A549 (cell line): ENCODE results near the gene TRMT44. TPM values are rescaled to one million over a fixed set of nuclear protein-coding genes. Genes with fewer than 3 reads are reported as not detected.

Experiments
- ATAC-seq, 2 experiments: fragments of 200-7000 bp in 1 of 2; fragments of >200 bp in 1 of 2; cut with Nextera tagmentation in 1 of 2; cut with Tn5 transposase in 1 of 2; 3 replicates each; pipeline versions ENCODE4 v1.8.0 to v1.9.1; 2018 to 2020; ENCODE audit warnings: mild to moderate bottlenecking in 1 of 2, moderate library complexity in 1 of 2
- CTCF ChIA-PET: fragments of 300-600 bp; sonication (Branson Sonifier 250); formaldehyde crosslinking; extraction: SDS; loops from one replicate; lab custom pipeline; 2021; ENCODE audit warnings: antibody characterized with exemption, inconsistent platforms; lab: Yijun Ruan, JAX
- POLR2A ChIA-PET: fragments of 350-600 bp; formaldehyde crosslinking; extraction: SDS; loops from one replicate; lab custom pipeline; 2021; ENCODE audit warnings: antibody characterized with exemption, inconsistent platforms; lab: Yijun Ruan, JAX
- DNase-seq, 2 experiments: peaks; one replicate each; pipeline versions ENCODE4 v3.0.0 to v3.0.0-alpha.2; 2011 to 2016; ENCODE audit warnings: low read depth in 1 of 2, low spot score in 1 of 2
- FAIRE-seq: peaks from 2 replicates; lab custom pipeline; 2011; peaks lifted over from hg19 to GRCh38; lab: Jason Lieb, UNC
- H3K27ac ChIP-seq, 2 experiments: fragments of >200 bp; sonication (Bioruptor Twin); formaldehyde crosslinking; 3 replicates each; pipeline ENCODE4 v1.5.1; 2016 to 2017
- H3K4me1 ChIP-seq: fragments of >200 bp; sonication (Bioruptor Twin); formaldehyde crosslinking; 3 replicates; pipeline ENCODE4 v1.6.1; 2016
- H3K4me2 ChIP-seq: fragments of >200 bp; sonication (Bioruptor Twin); formaldehyde crosslinking; 3 replicates; pipeline ENCODE4 v1.6.1; 2016
- H3K4me3 ChIP-seq: fragments of >200 bp; sonication (Bioruptor Twin); formaldehyde crosslinking; 3 replicates; pipeline ENCODE4 v1.5.1; 2016
- H3K9me3 ChIP-seq: fragments of >200 bp; sonication (Bioruptor Twin); formaldehyde crosslinking; 3 replicates; pipeline ENCODE4 v1.6.1; 2016
- ATOH8 ChIP-seq: fragments of 250-450 bp; sonication (Bioruptor Pico); IDR thresholded peaks from 2 replicates; pipeline ENCODE4 v1.5.0; 2020; ENCODE audit warnings: low read depth, mild to moderate bottlenecking, moderate library complexity
- BHLHE40 ChIP-seq: IDR thresholded peaks from 2 replicates; pipeline ENCODE4 v1.6.1; 2012; ENCODE audit warnings: low read depth, low read length, inconsistent platforms
- CBX2 ChIP-seq: fragments of 200-600 bp; sonication (generic); IDR thresholded peaks from 2 replicates; pipeline ENCODE4 v1.6.1; 2016; ENCODE audit warnings: low read depth, mild to moderate bottlenecking, borderline replicate concordance
- CHD2 ChIP-seq: fragments of 150-350 bp; IDR thresholded peaks from 2 replicates; pipeline ENCODE4 v1.6.1; 2014; ENCODE audit warnings: low read length; ENCODE audit not compliant: partially characterized antibody
- EHF ChIP-seq: fragments of 250-450 bp; sonication (Bioruptor Pico); IDR thresholded peaks from 2 replicates; pipeline ENCODE4 v1.5.0; 2020; ENCODE audit warnings: mild to moderate bottlenecking
- EP300 ChIP-seq, 2 experiments: fragments of >200 bp; sonication (Bioruptor Twin); formaldehyde crosslinking; IDR thresholded peaks; 2 replicates in 1 of 2; 3 replicates in 1 of 2; pipeline ENCODE4 v1.6.1; 2016 to 2017
- FOSL2 ChIP-seq, 2 experiments: fragments of 450-650 bp in 1 of 2; fragments of >200 bp in 1 of 2; sonication (Bioruptor Twin) in 1 of 2; formaldehyde crosslinking; IDR thresholded peaks; 2 replicates each; pipeline versions ENCODE4 v1.5.0 to v1.6.1; 2016 to 2020; ENCODE audit warnings: mild to moderate bottlenecking in 1 of 2, moderate library complexity in 1 of 2
- HDAC2 ChIP-seq: fragments of 200-600 bp; sonication (generic); IDR thresholded peaks from 2 replicates; pipeline ENCODE4 v1.6.1; 2016
- HEYL ChIP-seq: fragments of 250-450 bp; sonication (Bioruptor Pico); IDR thresholded peaks from 2 replicates; pipeline ENCODE4 v1.8.0; 2021; ENCODE audit warnings: mild to moderate bottlenecking, moderate library complexity
- HMGXB4 ChIP-seq: fragments of 250-450 bp; sonication (Bioruptor Pico); IDR thresholded peaks from 2 replicates; pipeline ENCODE4 v1.5.0; 2021; ENCODE audit warnings: mild to moderate bottlenecking, moderate library complexity, borderline replicate concordance
- JUN ChIP-seq, 2 experiments: fragments of >200 bp; sonication (Bioruptor Twin); formaldehyde crosslinking; IDR thresholded peaks; 2 replicates in 1 of 2; 3 replicates in 1 of 2; pipeline ENCODE4 v1.6.1; 2016 to 2017
- MAFK ChIP-seq: fragments of 450-650 bp; IDR thresholded peaks from 2 replicates; pipeline ENCODE4 v1.6.1; 2014; ENCODE audit not compliant: partially characterized antibody
- NPAS2 ChIP-seq: fragments of 250-450 bp; sonication (Bioruptor Pico); IDR thresholded peaks from 2 replicates; pipeline ENCODE4 v1.8.0; 2022; ENCODE audit warnings: mild to moderate bottlenecking, moderate library complexity, borderline replicate concordance
- NR3C1 ChIP-seq: fragments of >200 bp; sonication (Bioruptor Twin); formaldehyde crosslinking; IDR thresholded peaks from 3 replicates; pipeline ENCODE4 v1.6.1; 2017
- RAD21 ChIP-seq, 2 experiments: fragments of >200 bp in 1 of 2; sonication (Bioruptor Twin) in 1 of 2; formaldehyde crosslinking in 1 of 2; IDR thresholded peaks in 1 of 2; conservative IDR thresholded peaks in 1 of 2; 2 replicates in 1 of 2; 3 replicates in 1 of 2; pipeline ENCODE4 v1.6.1; 2012 to 2018; ENCODE audit warnings: inconsistent platforms in 1 of 2
- RARB ChIP-seq: fragments of 250-450 bp; sonication (Bioruptor Pico); IDR thresholded peaks from 2 replicates; pipeline ENCODE4 v1.8.0; 2021; ENCODE audit warnings: mild to moderate bottlenecking, moderate library complexity
- TFCP2L1 ChIP-seq: fragments of 250-450 bp; sonication (Bioruptor Pico); IDR thresholded peaks from 2 replicates; pipeline ENCODE4 v1.5.0; 2021; ENCODE audit warnings: mild to moderate bottlenecking
- TP53 ChIP-seq: fragments of 250-450 bp; sonication (Bioruptor Pico); IDR thresholded peaks from 2 replicates; pipeline ENCODE4 v1.5.0; 2021; ENCODE audit warnings: mild to moderate bottlenecking, moderate library complexity
- WGBS: methylation state at CpG from one replicate; pipeline ENCODE4 v1.1.6; 2017; ENCODE audit errors: missing lambda C conversion rate; 5-methylcytosine and 5-hydroxymethylcytosine counted together
- polyA plus RNA-seq, 4 experiments: library from polyadenylated mRNA; depleted of rRNA in 3 of 4; stranded (reverse); fragments of >200 nt; fragmentation: RNase III in 1 of 4; extraction: RNeasy Plus Mini Kit Qiagen cat#74134 plus additional on column Dnase treatment in 1 of 4; gene quantifications; 2 replicates in 3 of 4; 3 replicates in 1 of 4; pipeline ENCODE4 v1.2.3, GENCODE V29; 2011 to 2017
- TF ChIP-seq, protein P1 (sequence below): fragments of >200 bp; sonication (Bioruptor Twin); formaldehyde crosslinking; IDR thresholded peaks from 3 replicates; pipeline ENCODE4 v1.6.1; 2016
- TF ChIP-seq, protein P2 (sequence below): fragments of 150-350 bp; IDR thresholded peaks from 2 replicates; pipeline ENCODE4 v1.6.1; 2014; ENCODE audit warnings: low read depth, mild to moderate bottlenecking, low read length
- TF ChIP-seq, protein P3 (sequence below): fragments of >200 bp; sonication (Bioruptor Twin); formaldehyde crosslinking; IDR thresholded peaks from 2 replicates; pipeline ENCODE4 v1.6.1; 2016
- TF ChIP-seq, protein P4 (sequence below): IDR thresholded peaks from 2 replicates; pipeline ENCODE4 v1.6.1; 2012

The TRMT44 gene
- polyA plus RNA-seq, 2 of the 4 experiments (the other 2 are of a cell fraction): 5.0 to 7.0 TPM

DNA sequence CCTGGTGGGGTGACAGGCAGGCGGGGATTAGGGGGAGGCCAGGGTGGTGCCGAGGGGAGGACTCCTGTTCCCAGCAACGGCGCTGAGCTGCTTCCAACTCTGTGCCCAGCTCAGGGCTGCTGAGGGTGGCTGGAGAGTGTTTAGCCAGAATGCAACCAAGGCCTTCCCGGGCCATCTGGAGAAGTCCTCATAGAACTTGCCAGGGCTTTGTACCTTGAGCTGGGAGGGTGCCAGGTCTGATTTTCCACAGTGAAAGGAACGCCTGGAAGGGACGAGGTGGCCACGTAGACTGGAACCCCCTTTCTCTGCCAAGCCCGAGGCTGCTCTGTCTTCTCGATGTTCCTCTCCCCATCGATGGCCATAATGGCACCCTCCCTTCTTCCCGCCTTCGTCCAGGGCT lies 82.6 kb downstream of the TRMT44 start:
- WGBS: 73% methylated on average over 9 of the region's 13 CpGs
- TF ChIP-seq TP53 (CRISPR knock-in tag) (no peak), CHD2 (no peak), EP300 (IDR thresholded peaks at IDR 0.05) (no peak), MAFK (no peak), TFCP2L1 (CRISPR knock-in tag) (no peak), HMGXB4 (no peak), CBX2 (no peak), HDAC2 (no peak), RARB (no peak), RAD21 (conservative IDR thresholded peaks at IDR 0.05 in 1 of 2, IDR thresholded peaks at IDR 0.05 in 1 of 2) (no peak), EHF (no peak), FOSL2 (IDR thresholded peaks at IDR 0.05) (no peak), FOSL2 (CRISPR knock-in tag; IDR thresholded peaks at IDR 0.05) (no peak), HEYL (CRISPR knock-in tag) (no peak), ATOH8 (CRISPR knock-in tag) (no peak), BHLHE40 (no peak)
- TF ChIP-seq, protein P1, sequence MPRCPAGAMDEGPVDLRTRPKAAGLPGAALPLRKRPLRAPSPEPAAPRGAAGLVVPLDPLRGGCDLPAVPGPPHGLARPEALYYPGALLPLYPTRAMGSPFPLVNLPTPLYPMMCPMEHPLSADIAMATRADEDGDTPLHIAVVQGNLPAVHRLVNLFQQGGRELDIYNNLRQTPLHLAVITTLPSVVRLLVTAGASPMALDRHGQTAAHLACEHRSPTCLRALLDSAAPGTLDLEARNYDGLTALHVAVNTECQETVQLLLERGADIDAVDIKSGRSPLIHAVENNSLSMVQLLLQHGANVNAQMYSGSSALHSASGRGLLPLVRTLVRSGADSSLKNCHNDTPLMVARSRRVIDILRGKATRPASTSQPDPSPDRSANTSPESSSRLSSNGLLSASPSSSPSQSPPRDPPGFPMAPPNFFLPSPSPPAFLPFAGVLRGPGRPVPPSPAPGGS: no peak
- TF ChIP-seq, protein P2, sequence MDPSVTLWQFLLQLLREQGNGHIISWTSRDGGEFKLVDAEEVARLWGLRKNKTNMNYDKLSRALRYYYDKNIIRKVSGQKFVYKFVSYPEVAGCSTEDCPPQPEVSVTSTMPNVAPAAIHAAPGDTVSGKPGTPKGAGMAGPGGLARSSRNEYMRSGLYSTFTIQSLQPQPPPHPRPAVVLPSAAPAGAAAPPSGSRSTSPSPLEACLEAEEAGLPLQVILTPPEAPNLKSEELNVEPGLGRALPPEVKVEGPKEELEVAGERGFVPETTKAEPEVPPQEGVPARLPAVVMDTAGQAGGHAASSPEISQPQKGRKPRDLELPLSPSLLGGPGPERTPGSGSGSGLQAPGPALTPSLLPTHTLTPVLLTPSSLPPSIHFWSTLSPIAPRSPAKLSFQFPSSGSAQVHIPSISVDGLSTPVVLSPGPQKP: no peak
- TF ChIP-seq, protein P3, sequence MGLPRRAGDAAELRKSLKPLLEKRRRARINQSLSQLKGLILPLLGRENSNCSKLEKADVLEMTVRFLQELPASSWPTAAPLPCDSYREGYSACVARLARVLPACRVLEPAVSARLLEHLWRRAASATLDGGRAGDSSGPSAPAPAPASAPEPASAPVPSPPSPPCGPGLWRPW: no peak
- TF ChIP-seq, protein P4, sequence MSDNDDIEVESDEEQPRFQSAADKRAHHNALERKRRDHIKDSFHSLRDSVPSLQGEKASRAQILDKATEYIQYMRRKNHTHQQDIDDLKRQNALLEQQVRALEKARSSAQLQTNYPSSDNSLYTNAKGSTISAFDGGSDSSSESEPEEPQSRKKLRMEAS: no peak
- no peak for FAIRE-seq

DNA sequence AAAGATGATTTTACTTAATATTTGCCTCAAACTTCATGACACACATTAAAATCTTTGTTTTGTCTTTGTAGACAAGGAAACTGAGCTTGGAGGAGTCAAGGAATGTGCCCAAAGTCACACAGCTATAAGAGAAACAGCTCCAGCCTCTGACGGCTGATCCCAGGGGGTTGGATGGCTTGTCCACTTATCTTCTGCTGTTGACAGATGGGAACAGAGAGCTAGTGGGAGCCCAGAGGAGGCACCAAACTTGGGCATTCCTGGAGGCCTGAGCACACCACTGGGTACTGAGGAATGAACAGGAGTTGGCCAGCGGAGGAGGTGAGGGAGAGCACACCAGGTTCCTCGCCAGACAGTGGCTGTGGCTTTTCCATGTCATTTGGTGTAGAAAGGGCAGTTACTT lies 83.2 kb downstream of the TRMT44 start:
- Histone ChIP-seq H3K4me2 (no peak overlapping the region), H3K4me3 (no peak overlapping the region), H3K9me3 (peaks cover 10% of the 10 kb centered on the region; the same call in 1 of the 3 replicates), H3K27ac (no peak overlapping the region), H3K4me1 (peaks cover 10% of the 10 kb centered on the region; the same call in 1 of the 3 replicates)
- ChIA-PET POLR2A (no interaction called here), CTCF (interaction anchor here (1.6 kb wide), 1 partner anchor 55 kb away, joined by 4 read pairs; no protein-coding TSS in a partner anchor)
- FAIRE-seq (no peak), ATAC-seq (no peak), DNase-seq (no peak)
- TF ChIP-seq NPAS2 (CRISPR knock-in tag) (no peak), JUN (IDR thresholded peaks at IDR 0.05) (no peak), NR3C1 (no peak), CBX2 (no peak)
- WGBS: 97% methylated on average over 3 of the region's 3 CpGs

More for the DNA sequence above, 82.6 kb downstream of the TRMT44 start:
- Histone ChIP-seq H3K27ac (no peak overlapping the region), H3K4me2 (no peak overlapping the region), H3K4me1 (peaks cover 10% of the 10 kb centered on the region; the same call in 1 of the 3 replicates), H3K4me3 (no peak overlapping the region), H3K9me3 (peaks cover 10% of the 10 kb centered on the region; the same call in 1 of the 3 replicates)
- no peak for DNase-seq
- no peak for ATAC-seq
- ChIA-PET POLR2A (no interaction called here), CTCF (no interaction called here)
